G401 (cell line): ENCODE measurements around the gene AP2A2. TPM values are rescaled to one million over a fixed set of nuclear protein-coding genes. Genes with fewer than 3 reads are reported as not detected.
A peak's percentile ranks its signal among the peaks of the same experiment; 100 is the strongest.

Experiments
- DNase-seq: peaks from one replicate; pipeline ENCODE4 v3.0.0-alpha.2; 2015; ENCODE audit warnings: low spot score
- in situ Hi-C: cut with HindIII; loops from 2 replicates; pipeline ENCODE4 v1.10.0; 2016; ENCODE audit warnings: low sequenced_read_pairs, mixed read lengths
- total RNA-seq: library from RNA; depleted of rRNA; stranded (reverse); fragments of >200 nt; shearing (Covaris generic); gene quantifications from 2 replicates; pipeline ENCODE4 v1.2.3, GENCODE V29; 2014

AP2A2 gene
- total RNA-seq, 1 experiment from 2014 or later, result 47.5 TPM

DNA sequence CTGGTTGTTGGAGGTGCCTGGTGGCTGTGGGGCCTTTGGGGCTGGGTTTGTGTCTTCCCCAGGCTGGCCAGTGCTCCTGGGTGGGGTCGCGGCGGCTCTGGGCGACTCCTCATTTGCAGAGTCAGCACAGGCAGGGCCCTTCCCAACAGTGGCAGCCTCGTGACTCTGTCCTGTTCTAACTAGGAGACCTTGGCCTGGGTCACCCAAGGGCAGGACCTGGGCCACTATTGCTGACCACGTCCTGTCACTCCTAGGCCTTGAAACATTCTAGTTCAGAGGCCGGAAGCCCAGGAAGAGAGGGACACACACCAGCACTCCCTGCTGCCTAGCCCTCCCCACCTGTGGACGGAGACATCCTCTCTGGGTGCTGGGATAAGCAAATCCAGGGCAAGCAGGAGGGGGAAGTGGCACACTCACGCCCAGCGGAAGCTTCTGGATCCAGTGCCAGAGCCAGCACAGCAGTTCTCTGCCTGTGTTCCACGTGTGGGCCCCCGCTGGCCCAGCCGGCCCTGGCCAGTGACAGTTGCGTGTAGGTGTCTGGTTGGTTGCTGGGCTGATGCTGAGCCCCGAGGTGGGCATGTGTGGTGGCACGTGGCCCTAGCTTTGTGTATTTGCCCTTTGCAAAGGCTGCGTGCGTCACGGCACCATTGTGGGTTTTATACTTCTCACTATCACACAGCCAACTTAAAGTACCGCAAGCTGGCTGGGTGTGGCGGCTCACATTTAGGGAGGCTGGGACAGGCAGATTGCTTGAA is 10.7 kb upstream of the AP2A2 start:
- DNase-seq, result no peak
- in situ Hi-C loops, result no loop called here

- in situ Hi-C loops, result no loop called here
- DNase-seq, result no peak
Measured at GRCh38 chr11:917426-917825, 8.2 kb upstream of the AP2A2 start.

DNA sequence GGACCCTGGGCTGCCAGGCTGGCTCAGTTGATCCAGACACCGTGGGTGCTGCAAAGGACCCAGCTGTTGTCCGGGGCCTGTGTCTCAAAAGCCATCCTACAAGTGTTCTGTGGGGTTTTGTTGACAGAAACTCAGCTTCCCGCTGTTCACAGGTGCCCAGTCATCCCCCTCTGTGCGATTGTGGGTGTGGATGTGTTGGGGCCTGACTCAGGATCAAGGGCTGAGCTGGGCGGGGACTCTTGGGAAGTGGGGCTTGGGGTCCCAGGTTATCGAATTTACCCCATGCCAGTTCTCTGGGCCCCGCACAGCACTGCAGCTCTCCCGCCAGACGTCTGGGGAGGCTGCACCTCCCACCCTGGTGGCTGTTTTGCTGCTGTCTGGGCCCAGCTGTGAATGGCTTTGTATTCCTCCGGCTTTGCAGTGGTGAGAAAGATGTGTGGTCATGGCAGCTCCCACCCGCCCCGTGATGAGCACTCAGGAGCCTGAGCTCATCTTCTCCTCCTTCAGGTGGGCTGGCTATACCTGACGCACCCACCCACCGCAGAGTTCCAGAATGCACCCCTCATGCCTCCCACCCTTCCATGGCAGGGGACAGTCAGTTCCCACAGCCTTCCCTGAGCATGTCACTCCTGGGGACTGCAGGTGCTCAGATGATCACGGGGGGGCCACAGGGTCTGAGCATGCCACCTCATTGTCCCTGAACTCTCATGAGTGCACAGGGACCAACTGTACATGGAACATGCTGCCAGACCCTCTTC is 3.6 kb upstream of the AP2A2 start:
- no peak for DNase-seq

DNA sequence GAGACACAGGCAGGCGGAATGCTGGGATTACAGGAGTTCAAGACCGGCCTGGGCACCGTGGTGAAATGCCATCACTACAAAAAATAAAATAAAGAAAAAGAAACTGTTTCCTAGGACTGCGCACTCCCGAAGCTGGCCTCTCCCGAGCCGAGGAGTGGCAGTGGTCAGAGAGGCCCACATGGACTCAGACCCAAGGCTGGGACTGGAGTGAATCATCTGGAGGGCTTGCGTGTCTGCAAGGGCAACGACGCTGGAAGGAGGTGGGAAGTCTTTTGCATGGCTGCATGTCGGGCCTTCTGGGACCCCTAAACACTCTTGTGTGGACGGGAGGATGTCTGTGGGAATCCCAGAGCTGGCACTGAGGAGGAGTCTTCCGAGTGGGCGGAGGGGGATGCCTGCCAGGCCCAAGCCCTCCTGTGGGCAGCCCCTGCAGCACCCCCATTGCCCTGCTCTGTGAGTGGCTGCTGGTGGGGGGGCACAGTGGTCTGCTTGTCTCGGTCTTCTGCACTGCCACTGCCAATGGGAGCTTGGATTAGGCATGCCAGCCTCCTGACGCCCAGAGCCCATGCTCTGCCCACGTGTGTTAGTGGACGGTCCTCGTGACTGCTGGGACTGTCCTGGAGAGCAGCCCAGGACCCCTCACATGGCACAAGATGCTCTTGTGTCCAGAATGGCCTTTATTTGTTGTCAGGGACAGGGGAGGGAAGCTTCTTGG is 1.8 kb upstream of the AP2A2 start:
- in situ Hi-C loops, result no loop called here
- DNase-seq, result no peak

More for the DNA sequence above, 3.6 kb upstream of the AP2A2 start:
- in situ Hi-C loops, result no loop called here

GRCh38 chr11:924406-925157 is 1.1 kb upstream of the AP2A2 start:
- DNase-seq, result peak; percentile 80
- in situ Hi-C loops, result no loop called here

DNA sequence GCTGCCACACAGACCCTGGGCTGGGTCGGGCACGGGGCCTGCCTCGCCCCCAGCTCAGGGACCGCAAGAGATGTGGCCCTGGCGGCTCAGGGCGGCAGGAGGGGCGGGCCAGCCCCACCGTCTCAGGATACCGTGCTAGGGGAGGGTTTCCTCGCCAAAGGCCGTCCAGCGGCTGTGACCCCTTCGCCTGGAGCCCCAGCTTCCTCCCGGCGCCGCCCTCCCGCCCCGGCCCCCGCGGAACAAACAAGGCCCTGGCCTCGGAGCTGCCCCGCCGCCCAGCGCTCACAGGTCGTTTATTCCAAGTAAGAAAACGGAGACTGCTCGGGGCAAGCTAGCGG is 543 bp upstream of the AP2A2 start:
- in situ Hi-C loops, result no loop called here

DNA sequence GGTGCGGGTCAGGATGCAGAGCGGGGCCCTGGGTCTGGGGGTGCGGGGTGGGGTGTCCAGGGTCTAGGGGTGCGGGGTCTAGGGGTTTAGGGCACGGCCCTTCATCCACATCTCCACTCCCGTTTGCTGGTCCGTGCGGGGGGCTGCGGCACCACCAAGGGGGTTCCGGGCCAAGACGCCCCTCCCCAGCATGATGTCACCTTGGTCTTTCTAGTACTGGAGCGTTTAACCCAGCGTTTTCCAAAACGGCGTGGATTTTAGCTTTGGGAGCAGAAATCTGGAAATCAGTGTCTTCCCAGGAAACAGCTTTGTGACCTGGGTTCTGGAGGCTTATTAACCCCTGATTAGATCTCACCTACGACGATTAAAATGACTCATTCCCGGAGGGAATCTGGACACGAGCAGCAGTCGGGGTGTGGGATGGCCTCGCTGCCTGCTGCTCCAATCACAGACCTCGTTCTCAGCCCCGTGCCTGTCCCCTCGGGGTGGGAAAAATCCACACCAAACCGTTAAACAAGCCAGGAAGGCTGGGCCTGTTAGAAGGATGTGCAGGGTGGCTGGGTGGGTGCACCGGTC is 759 bp downstream of the AP2A2 start:
- in situ Hi-C loops, result no loop called here
- DNase-seq, result peak; percentile 72

More for the DNA sequence above, 543 bp upstream of the AP2A2 start:
- DNase-seq, result no peak

DNA sequence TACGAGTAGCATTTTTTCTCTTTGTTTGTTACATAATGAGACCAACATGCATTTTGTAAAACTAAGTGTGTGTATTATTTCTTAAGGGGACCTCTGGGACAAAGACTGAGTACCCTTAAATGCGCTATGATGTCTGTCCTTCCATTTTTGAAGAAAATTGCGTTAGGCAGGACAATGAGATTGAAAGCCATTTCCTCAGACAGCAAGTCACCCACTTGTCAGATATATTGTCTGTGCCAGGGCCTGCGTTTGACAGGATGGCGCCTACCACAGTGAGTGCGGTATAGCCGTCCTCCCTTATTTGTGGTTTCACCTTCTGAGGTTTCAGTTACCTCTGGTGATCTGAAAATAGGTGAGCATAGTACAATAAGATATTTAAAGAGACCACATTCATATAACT is 2.2 kb downstream of the AP2A2 start:
- in situ Hi-C loops, result no loop called here
- no peak for DNase-seq

DNA sequence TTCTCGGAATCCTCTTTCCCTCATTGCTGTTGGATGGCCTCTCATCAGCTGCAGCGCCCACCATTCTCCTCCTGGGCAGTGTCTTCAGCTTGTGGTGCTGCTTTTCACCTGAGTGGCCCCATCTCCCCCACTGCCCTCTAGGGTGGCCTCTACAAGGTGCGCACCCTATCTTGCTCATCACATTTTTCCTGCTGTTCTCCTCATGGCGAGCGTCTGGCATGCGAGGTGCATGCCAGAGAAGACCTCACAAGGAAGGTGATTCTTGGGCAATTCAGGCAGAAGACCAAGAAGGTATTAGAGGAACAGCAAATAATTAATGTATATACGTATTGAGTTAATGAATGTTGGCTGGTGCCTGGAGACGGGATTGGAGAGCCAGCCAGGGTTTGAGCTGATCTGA is 3.1 kb downstream of the AP2A2 start:
- DNase-seq, result no peak
- in situ Hi-C loops, result no loop called here

DNA sequence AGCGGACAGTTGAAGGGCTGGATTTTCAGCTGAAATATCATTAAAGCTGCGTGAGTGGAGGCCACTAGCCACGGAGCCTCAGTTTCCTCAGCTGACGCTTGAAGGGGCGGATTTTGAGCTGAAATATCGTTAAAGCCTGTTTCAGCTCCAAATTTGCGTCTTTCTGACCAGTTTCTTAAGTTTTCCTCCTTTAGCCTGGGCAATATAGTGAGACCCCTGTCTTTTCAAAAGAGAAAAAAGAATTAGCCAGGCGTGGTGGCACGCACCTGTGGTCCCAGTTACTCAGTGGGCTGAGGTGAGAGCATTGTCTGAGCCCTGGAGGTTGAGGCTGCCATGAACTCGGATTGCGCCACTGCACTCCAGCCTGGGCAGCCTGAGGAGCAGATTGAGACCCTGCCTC is 3.7 kb downstream of the AP2A2 start:
- in situ Hi-C loops, result no loop called here

GRCh38 chr11:931385-931784 is 5.7 kb downstream of the AP2A2 start:
- in situ Hi-C loops, result no loop called here
- no peak for DNase-seq

More for the DNA sequence above, 3.7 kb downstream of the AP2A2 start:
- no peak for DNase-seq

DNA sequence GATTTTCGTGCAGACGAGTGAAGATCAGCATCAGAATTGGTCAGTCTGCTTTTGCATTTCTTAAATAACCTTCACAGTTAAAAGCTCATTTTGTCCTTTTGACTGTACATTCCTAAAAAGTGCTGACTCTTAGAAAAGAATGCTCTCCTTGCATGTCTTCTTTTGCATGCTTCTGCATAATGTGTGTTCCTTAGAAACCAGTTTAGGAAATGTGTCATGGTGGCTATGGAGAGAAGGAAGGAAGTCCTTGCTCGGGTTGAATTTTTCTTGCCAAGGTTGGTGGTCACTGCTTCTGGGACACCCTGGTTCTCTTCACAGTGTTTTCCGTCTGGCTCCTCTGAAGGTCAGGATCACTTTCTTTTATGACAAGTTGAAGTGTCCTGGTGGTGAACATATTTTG is 6.8 kb downstream of the AP2A2 start:
- DNase-seq, result no peak
- in situ Hi-C loops, result no loop called here

GRCh38 chr11:933142-933851 is 7.6 kb downstream of the AP2A2 start:
- in situ Hi-C loops, result no loop called here
- no peak for DNase-seq

GRCh38 chr11:933936-934335 is 8.3 kb downstream of the AP2A2 start:
- in situ Hi-C loops, result no loop called here

GRCh38 chr11:934527-934926 is 8.9 kb downstream of the AP2A2 start:
- DNase-seq, result no peak
- in situ Hi-C loops, result no loop called here

More at GRCh38 chr11:933936-934335, 8.3 kb downstream of the AP2A2 start:
- DNase-seq, result no peak

DNA sequence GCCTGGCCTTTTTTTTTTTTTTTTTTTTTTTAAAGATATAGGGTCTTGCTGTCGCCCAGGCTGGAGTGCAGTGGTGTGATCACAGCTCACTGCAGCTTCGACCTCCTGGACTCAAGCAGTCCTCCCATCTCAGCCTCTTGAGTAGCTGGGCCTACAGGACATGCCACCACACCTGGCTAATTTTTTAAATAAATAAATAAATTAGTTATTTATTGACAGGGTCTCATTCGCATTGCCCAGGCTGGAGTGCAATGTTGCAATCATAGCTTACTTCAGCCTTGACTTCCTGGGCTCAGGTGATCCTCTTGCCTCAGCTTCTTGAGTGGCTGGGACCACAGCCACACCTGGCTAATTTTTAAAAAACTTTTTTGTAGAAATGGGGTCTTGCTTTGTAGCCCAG is 10.5 kb downstream of the AP2A2 start:
- in situ Hi-C loops, result no loop called here
- DNase-seq, result no peak

- in situ Hi-C loops, result no loop called here
- DNase-seq, result no peak
Measured at GRCh38 chr11:937841-938261, 12.2 kb downstream of the AP2A2 start.

GRCh38 chr11:940496-941135 is 14.9 kb downstream of the AP2A2 start:
- in situ Hi-C loops, result no loop called here
- peak; percentile 64 for DNase-seq
